GM12872 (cell line): ENCODE results near the gene NEDD8.

Source experiments
- TF ChIP-seq, protein P1 (sequence below): IDR thresholded peaks from 3 replicates; pipeline ENCODE4 v1.5.1; 2011; ENCODE audit warnings: low read depth, mild to moderate bottlenecking, low read length, moderate library complexity; ENCODE audit not compliant: insufficient read depth

NEDD8 gene

DNA sequence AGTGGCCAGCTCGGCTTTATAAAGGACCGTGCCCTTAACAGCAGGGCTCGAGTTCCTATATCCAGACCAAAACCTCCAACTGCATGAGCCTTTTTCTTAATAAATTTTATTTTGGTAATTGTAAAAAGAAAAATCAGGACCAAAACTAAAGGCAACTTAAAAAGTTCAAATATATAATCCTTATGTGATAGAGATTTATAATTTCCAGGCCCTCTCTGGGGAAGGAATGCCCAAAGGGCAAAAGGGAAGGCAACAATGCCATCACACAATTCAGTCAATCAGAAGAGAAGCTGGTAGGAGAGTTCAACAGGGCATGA, 43.1 kb downstream of the NEDD8 start:
- TF ChIP-seq, protein P1, sequence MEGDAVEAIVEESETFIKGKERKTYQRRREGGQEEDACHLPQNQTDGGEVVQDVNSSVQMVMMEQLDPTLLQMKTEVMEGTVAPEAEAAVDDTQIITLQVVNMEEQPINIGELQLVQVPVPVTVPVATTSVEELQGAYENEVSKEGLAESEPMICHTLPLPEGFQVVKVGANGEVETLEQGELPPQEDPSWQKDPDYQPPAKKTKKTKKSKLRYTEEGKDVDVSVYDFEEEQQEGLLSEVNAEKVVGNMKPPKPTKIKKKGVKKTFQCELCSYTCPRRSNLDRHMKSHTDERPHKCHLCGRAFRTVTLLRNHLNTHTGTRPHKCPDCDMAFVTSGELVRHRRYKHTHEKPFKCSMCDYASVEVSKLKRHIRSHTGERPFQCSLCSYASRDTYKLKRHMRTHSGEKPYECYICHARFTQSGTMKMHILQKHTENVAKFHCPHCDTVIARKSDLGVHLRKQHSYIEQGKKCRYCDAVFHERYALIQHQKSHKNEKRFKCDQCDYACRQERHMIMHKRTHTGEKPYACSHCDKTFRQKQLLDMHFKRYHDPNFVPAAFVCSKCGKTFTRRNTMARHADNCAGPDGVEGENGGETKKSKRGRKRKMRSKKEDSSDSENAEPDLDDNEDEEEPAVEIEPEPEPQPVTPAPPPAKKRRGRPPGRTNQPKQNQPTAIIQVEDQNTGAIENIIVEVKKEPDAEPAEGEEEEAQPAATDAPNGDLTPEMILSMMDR = no peak

GRCh38 chr14:24188251-24189058, 43.7 kb downstream of the NEDD8 start, which contains the start of gene IPO4:
Gene IPO4 (minus strand): TSS chr14:24188816. CDS start chr14:24188787, 29 bp downstream.
- TF ChIP-seq, protein P1 = no peak

DNA sequence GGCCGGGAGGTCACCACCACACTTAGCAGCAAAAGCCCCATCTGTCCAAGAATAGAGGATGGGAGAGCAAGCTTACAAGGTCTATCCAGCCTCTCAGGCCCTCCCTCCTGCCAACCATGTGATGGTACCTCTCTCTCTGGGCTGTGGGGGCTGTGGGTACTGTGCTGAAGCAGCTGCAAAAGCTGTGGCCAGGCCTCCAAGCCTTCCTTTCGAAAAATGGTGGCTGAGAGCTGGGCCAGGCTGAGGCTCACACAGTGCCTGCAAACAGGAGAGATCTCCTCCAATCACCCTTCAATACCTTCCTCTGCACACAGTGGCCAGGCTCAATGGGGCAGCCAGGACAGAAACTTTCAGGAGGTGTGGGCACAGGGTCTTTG, 44.6 kb downstream of the NEDD8 start:
- TF ChIP-seq, protein P1 = no peak

GRCh38 chr14:24186831-24187538, 45.2 kb downstream of the NEDD8 start:
- TF ChIP-seq, protein P1 = no peak

DNA sequence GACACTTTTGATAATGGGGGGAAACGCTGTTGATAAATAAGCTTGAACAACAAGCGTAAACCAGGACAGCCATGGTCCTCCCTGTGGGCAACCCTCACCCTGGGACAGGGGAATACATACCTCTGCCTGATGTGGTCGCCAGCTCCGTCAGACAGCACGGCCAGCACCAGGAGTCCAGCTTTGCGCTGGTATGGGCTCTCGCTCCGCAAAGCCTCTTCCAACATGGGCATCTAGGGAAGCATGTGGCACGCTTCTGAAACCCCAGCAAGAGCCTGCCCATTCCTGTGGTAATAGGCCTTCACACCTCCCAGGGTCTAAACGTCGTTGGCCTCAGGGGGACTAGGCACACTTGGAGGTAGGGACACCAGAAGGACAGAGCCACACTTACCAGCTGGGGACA, 46.4 kb downstream of the NEDD8 start:
- TF ChIP-seq, protein P1 = no peak

- TF ChIP-seq, protein P1 = no peak
These were observed 47.1 kb downstream of the NEDD8 start for GRCh38 chr14:24185026-24185425.

DNA sequence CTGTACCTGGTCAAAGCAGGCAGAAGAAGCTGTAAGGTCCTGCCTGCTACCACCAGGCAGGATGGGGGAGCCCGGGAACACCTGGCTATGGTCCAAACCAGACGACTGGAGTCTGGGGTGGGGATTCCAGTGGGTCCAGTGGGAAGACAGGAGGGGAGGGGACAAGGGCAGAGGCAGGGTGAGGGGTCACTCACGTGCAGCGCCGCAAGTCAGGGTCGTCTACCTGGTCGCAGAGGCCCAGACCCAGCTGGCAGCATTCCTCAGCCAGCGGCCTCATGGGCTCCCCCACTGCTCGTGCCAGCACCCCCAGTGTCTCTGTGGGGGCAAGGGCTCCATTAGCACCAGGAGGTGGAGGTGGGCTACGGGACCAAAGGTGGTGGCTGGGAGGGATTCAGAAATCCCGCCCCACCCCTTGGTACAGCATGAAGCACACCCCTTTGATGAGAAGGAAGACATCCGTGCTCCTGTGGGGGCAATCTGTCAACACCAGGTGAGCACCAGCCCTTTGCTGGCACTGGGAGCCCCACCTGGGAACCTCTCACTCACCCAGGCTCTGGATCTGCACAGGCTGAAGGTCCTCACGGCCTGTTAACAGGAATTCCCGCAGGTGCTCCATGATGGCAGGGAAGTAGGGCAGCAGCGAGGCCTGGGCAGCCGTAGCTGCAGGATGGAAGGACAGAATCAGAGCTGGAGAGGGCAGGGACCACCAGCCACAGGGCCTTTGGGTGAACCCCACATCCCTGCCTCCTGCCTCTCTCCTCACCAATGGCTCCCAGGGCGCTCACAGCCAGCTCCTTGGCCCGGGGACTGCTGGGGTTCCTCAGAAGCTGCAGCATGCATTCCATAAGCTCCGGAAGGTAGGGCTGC, 47.8 kb downstream of the NEDD8 start:
- TF ChIP-seq, protein P1 = no peak
